GM10266 (cell line): Measurements from ENCODE around the gene COG5.

Source experiments
- DNase-seq: peaks from one replicate; pipeline ENCODE4 v3.0.0; 2012; ENCODE audit errors: extremely low spot score
- CTCF ChIP-seq: IDR thresholded peaks from 2 replicates; pipeline ENCODE4 v1.5.1; 2012; ENCODE audit warnings: mild to moderate bottlenecking, low read depth; ENCODE audit not compliant: control insufficient read depth, insufficient read depth; ENCODE audit errors: missing control alignments

COG5 gene

GRCh38 chr7:107264723-107265122 lies 299.0 kb downstream of the COG5 start:
- no peak for DNase-seq
- TF ChIP-seq CTCF, result no peak

- no peak for DNase-seq
- no peak for TF ChIP-seq CTCF
Observed at GRCh38 chr7:107262857-107263256, 300.9 kb downstream of the COG5 start.

GRCh38 chr7:107258737-107259136 lies 305.0 kb downstream of the COG5 start:
- no peak for DNase-seq
- no peak for TF ChIP-seq CTCF

GRCh38 chr7:107255602-107256001 lies 308.1 kb downstream of the COG5 start:
- TF ChIP-seq CTCF, result no peak

GRCh38 chr7:107254398-107254985 lies 309.2 kb downstream of the COG5 start:
- TF ChIP-seq CTCF, result no peak
- no peak for DNase-seq

More at GRCh38 chr7:107255602-107256001, 308.1 kb downstream of the COG5 start:
- DNase-seq, result no peak

GRCh38 chr7:107253599-107253998 lies 310.1 kb downstream of the COG5 start:
- no peak for TF ChIP-seq CTCF
- DNase-seq, result no peak

- DNase-seq, result no peak
- TF ChIP-seq CTCF, result no peak
Observed at GRCh38 chr7:107251963-107252362, 311.8 kb downstream of the COG5 start.
